Measurements from ENCODE around the gene SLC22A25. TPM values are rescaled to one million over a fixed set of nuclear protein-coding genes. Genes with fewer than 3 reads are reported as not detected.
A peak's percentile ranks its signal among the peaks of the same experiment; 100 is the strongest.

SLC22A25 gene
- total and polyA plus RNA-seq, 2 experiments from 2014 or later, result 0.16 TPM; not detected in 1

DNA sequence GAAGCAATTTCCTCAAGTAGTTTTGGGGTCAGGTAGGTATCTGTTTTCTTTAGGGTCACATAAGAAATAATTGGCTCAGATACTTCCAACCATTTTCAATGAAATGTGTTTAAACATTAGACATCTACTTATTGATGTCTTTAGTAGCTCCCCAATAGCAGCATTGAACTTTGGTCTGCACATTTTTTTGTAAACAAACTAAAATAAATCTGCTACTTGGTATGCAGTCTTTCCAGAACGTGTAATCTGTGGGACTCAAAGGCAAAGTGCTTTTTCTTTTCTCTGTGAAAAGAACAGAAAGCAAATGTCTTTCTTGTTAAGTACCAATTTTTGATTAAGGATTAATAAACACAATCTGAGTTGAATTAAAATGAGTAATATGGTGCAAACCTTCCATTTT is 13.6 kb downstream of the SLC22A25 start:
- TF ChIP-seq CTCF (IDR thresholded peaks at IDR 0.05; ENCODE audit: low read depth, low read length), result no peak
- Histone ChIP-seq H3K27me3 (no peaks in the 10 kb centered on the region), H3K27ac (no peak overlapping the region), H3K4me3 (no peak overlapping the region), H3K36me3 (no peaks in the 10 kb centered on the region), H3K4me1 (ENCODE audit: low read depth) (no peaks in the 10 kb centered on the region), H3K9me3 (ENCODE audit: low read depth) (no peaks in the 10 kb centered on the region)
- DNase-seq (ENCODE audit: low read depth in 1 of 2, low spot score in 1 of 2), result no peak

GRCh38 chr11:63227521-63228107 is 15.8 kb downstream of the SLC22A25 start:
- H3K27me3 ChIP-seq, result no peaks in the 10 kb centered on the region
- no peaks in the 10 kb centered on the region for H3K9me3 ChIP-seq (ENCODE audit: low read depth)
- no peaks in the 10 kb centered on the region for H3K4me1 ChIP-seq (ENCODE audit: low read depth)
- TF ChIP-seq CTCF (IDR thresholded peaks at IDR 0.05; ENCODE audit: low read depth, low read length), result no peak
- no peak overlapping the region for H3K4me3 ChIP-seq
- no peak for DNase-seq (ENCODE audit: low read depth in 1 of 2, low spot score in 1 of 2)
- H3K36me3 ChIP-seq, result no peaks in the 10 kb centered on the region
- no peak overlapping the region for H3K27ac ChIP-seq

- Histone ChIP-seq H3K36me3 (no peaks in the 10 kb centered on the region), H3K4me3 (no peak overlapping the region), H3K27ac (no peak overlapping the region), H3K9me3 (ENCODE audit: low read depth) (no peaks in the 10 kb centered on the region), H3K4me1 (ENCODE audit: low read depth) (no peaks in the 10 kb centered on the region), H3K27me3 (no peaks in the 10 kb centered on the region)
- TF ChIP-seq CTCF (IDR thresholded peaks at IDR 0.05; ENCODE audit: low read depth, low read length), result no peak
- DNase-seq (ENCODE audit: low read depth in 1 of 2, low spot score in 1 of 2), result no peak
These were observed 16.8 kb downstream of the SLC22A25 start for GRCh38 chr11:63226488-63227114.

GRCh38 chr11:63214093-63214492 is 29.3 kb downstream of the SLC22A25 start:
- H3K27ac ChIP-seq, result no peak overlapping the region
- H3K9me3 ChIP-seq (ENCODE audit: low read depth), result no peaks in the 10 kb centered on the region
- TF ChIP-seq CTCF (IDR thresholded peaks at IDR 0.05; ENCODE audit: low read depth, low read length), result no peak
- H3K27me3 ChIP-seq, result no peaks in the 10 kb centered on the region
- no peak for DNase-seq (ENCODE audit: low read depth in 1 of 2, low spot score in 1 of 2)
- no peak overlapping the region for H3K4me3 ChIP-seq
- H3K36me3 ChIP-seq, result no peaks in the 10 kb centered on the region
- no peaks in the 10 kb centered on the region for H3K4me1 ChIP-seq (ENCODE audit: low read depth)

GRCh38 chr11:63212742-63213141 is 30.7 kb downstream of the SLC22A25 start:
- no peaks in the 10 kb centered on the region for H3K27me3 ChIP-seq
- DNase-seq (ENCODE audit: low read depth in 1 of 2, low spot score in 1 of 2), result peak; percentile 29
- no peaks in the 10 kb centered on the region for H3K9me3 ChIP-seq (ENCODE audit: low read depth)
- no peak overlapping the region for H3K27ac ChIP-seq
- no peak overlapping the region for H3K4me3 ChIP-seq
- no peaks in the 10 kb centered on the region for H3K36me3 ChIP-seq
- no peaks in the 10 kb centered on the region for H3K4me1 ChIP-seq (ENCODE audit: low read depth)
- TF ChIP-seq CTCF (IDR thresholded peaks at IDR 0.05; ENCODE audit: low read depth, low read length), result peak; percentile 56
